Measurements from ENCODE around the gene THAP3.
"Not testable (repeated sequence)": the region's sequence is repeated elsewhere in the genome, so short reads cannot be mapped to it uniquely, and the experiment has no call there.

Gene THAP3

GRCh38 chr1:6596886-6597776 lies 27.5 kb upstream of the THAP3 start:
- Histone ChIP-seq H3K36me3 (ENCODE audit: control insufficient read depth in 4 of 4, insufficient read depth in 4 of 4, low read length in 3 of 4) (peaks cover 7 to 69% (median 53%) of the 10 kb centered on the region in 4 experiments), H3K4me3 (ENCODE audit: control insufficient read depth in 1 of 7, extremely low read depth in 1 of 7, insufficient read depth in 4 of 7, low read depth in 2 of 7, low read length in 6 of 7) (no peak overlapping the region), H3K27ac (ENCODE audit: insufficient read depth in 1 of 2, low read depth in 1 of 2, low read length in 2 of 2, poor library complexity in 1 of 2, severe bottlenecking in 2 of 2) (no peak overlapping the region), H3K4me1 (ENCODE audit: control extremely low read depth in 1 of 4, control insufficient read depth in 4 of 4, insufficient read depth in 4 of 4, low read length in 3 of 4) (peaks cover 7 to 54% (median 48%) of the 10 kb centered on the region in 4 experiments), H3K27me3 (replicated peaks in 2 of 5; ENCODE audit: control insufficient read depth in 4 of 5, insufficient read depth in 5 of 5, low read length in 4 of 5) (no peaks in the 10 kb centered on the region), H3K9me3 (ENCODE audit: control extremely low read depth in 1 of 5, control insufficient read depth in 4 of 5, insufficient read depth in 2 of 5, low read depth in 1 of 5, low read length in 4 of 5) (no peaks in the 10 kb centered on the region)
- ChIA-PET CTCF (interaction anchor here (0.9 to 1.9 kb wide), 3 partner anchors 8 to 38 kb away, joined by 3 to 12 read pairs (median 4); no protein-coding TSS in a partner anchor), POLR2A (no interaction called here)
- 100% methylated on average over 12 of the region's 15 CpGs for WGBS (ENCODE audit: insufficient coverage)
- DNase-seq, result no peak

GRCh38 chr1:6597777-6598131 lies 26.9 kb upstream of the THAP3 start:
- peaks cover 7 to 52% (median 46%) of the 10 kb centered on the region in 4 experiments for H3K4me1 ChIP-seq (ENCODE audit: control extremely low read depth in 1 of 4, control insufficient read depth in 4 of 4, insufficient read depth in 4 of 4, low read length in 3 of 4)
- POLR2A ChIA-PET, result no interaction called here

GRCh38 chr1:6599141-6599975 lies 25.3 kb upstream of the THAP3 start:
- H3K27me3 ChIP-seq (replicated peaks in 2 of 5; ENCODE audit: control insufficient read depth in 4 of 5, insufficient read depth in 5 of 5, low read length in 4 of 5), result no peaks in the 10 kb centered on the region
- peak; percentile 60 to 84 (median 80) for DNase-seq
- POLR2A ChIA-PET, result interaction anchor here (0.7 to 1.7 kb wide), 2 partner anchors 18 to 19 kb away, joined by 3 to 8 read pairs; no protein-coding TSS in a partner anchor
- WGBS (ENCODE audit: insufficient coverage), result 79% methylated on average over 26 of the region's 31 CpGs
- CTCF ChIA-PET, result interaction anchor here (0.6 to 6.5 kb wide), 8 partner anchors 10 to 46 kb away, joined by 3 to 48 read pairs (median 4); partner anchors contain the start of gene ZBTB48
- H3K36me3 ChIP-seq (ENCODE audit: control insufficient read depth in 4 of 4, insufficient read depth in 4 of 4, low read length in 3 of 4), result peaks cover 2 to 47% (median 33%) of the 10 kb centered on the region in 4 experiments
- H3K4me3 ChIP-seq (ENCODE audit: control insufficient read depth in 1 of 7, extremely low read depth in 1 of 7, insufficient read depth in 4 of 7, low read depth in 2 of 7, low read length in 6 of 7), result peak overlapping the region in 6 of 7 experiments; percentile 16 to 97 (median 60)
- H3K27ac ChIP-seq (ENCODE audit: insufficient read depth in 1 of 2, low read depth in 1 of 2, low read length in 2 of 2, poor library complexity in 1 of 2, severe bottlenecking in 2 of 2), result peak overlapping the region; percentile 25 to 66
- H3K4me1 ChIP-seq (ENCODE audit: control extremely low read depth in 1 of 4, control insufficient read depth in 4 of 4, insufficient read depth in 4 of 4, low read length in 3 of 4), result peaks cover 10 to 59% (median 55%) of the 10 kb centered on the region in 4 experiments
- no peaks in the 10 kb centered on the region for H3K9me3 ChIP-seq (ENCODE audit: control extremely low read depth in 1 of 5, control insufficient read depth in 4 of 5, insufficient read depth in 2 of 5, low read depth in 1 of 5, low read length in 4 of 5)

More at GRCh38 chr1:6597777-6598131, 26.9 kb upstream of the THAP3 start:
- WGBS (ENCODE audit: insufficient coverage), result 97% methylated on average over 6 of the region's 6 CpGs
- CTCF ChIA-PET, result interaction anchor here (0.9 to 1.9 kb wide), 3 partner anchors 9 to 37 kb away, joined by 3 to 12 read pairs (median 4); no protein-coding TSS in a partner anchor
- Histone ChIP-seq H3K36me3 (ENCODE audit: control insufficient read depth in 4 of 4, insufficient read depth in 4 of 4, low read length in 3 of 4) (peaks cover 7 to 63% (median 47%) of the 10 kb centered on the region in 4 experiments), H3K4me3 (ENCODE audit: control insufficient read depth in 1 of 7, extremely low read depth in 1 of 7, insufficient read depth in 4 of 7, low read depth in 2 of 7, low read length in 6 of 7) (no peak overlapping the region), H3K9me3 (ENCODE audit: control extremely low read depth in 1 of 5, control insufficient read depth in 4 of 5, insufficient read depth in 2 of 5, low read depth in 1 of 5, low read length in 4 of 5) (no peaks in the 10 kb centered on the region), H3K27ac (ENCODE audit: insufficient read depth in 1 of 2, low read depth in 1 of 2, low read length in 2 of 2, poor library complexity in 1 of 2, severe bottlenecking in 2 of 2) (no peak overlapping the region), H3K27me3 (replicated peaks in 2 of 5; ENCODE audit: control insufficient read depth in 4 of 5, insufficient read depth in 5 of 5, low read length in 4 of 5) (no peaks in the 10 kb centered on the region)
- DNase-seq, result no peak

- H3K27ac ChIP-seq (ENCODE audit: insufficient read depth in 1 of 2, low read depth in 1 of 2, low read length in 2 of 2, poor library complexity in 1 of 2, severe bottlenecking in 2 of 2), result peak overlapping the region in 1 of 2 experiments; percentile 87
- ChIA-PET CTCF (interaction anchor here (0.6 to 6.5 kb wide), 8 partner anchors 10 to 47 kb away, joined by 3 to 48 read pairs (median 4); partner anchors contain the start of gene ZBTB48), POLR2A (interaction anchor here (0.7 to 1.7 kb wide), 2 partner anchors 18 to 19 kb away, joined by 3 to 8 read pairs; no protein-coding TSS in a partner anchor)
- WGBS (ENCODE audit: insufficient coverage), result 20% methylated on average over 6 of the region's 8 CpGs
- H3K4me1 ChIP-seq (ENCODE audit: control extremely low read depth in 1 of 4, control insufficient read depth in 4 of 4, insufficient read depth in 4 of 4, low read length in 3 of 4), result peaks cover 10 to 61% (median 57%) of the 10 kb centered on the region in 4 experiments
- peaks cover 1 to 41% (median 30%) of the 10 kb centered on the region in 4 experiments for H3K36me3 ChIP-seq (ENCODE audit: control insufficient read depth in 4 of 4, insufficient read depth in 4 of 4, low read length in 3 of 4)
- not testable (repeated sequence) for DNase-seq; H3K27me3 ChIP-seq (replicated peaks in 2 of 5; ENCODE audit: control insufficient read depth in 4 of 5, insufficient read depth in 5 of 5, low read length in 4 of 5); H3K9me3 ChIP-seq (ENCODE audit: control extremely low read depth in 1 of 5, control insufficient read depth in 4 of 5, insufficient read depth in 2 of 5, low read depth in 1 of 5, low read length in 4 of 5)
- H3K4me3 ChIP-seq (ENCODE audit: control insufficient read depth in 1 of 7, extremely low read depth in 1 of 7, insufficient read depth in 4 of 7, low read depth in 2 of 7, low read length in 6 of 7), result peak overlapping the region; percentile 72 to 97 (median 89)
Observed at GRCh38 chr1:6599991-6600390, 24.7 kb upstream of the THAP3 start.

- peaks cover 10 to 60% (median 56%) of the 10 kb centered on the region in 4 experiments for H3K4me1 ChIP-seq (ENCODE audit: control extremely low read depth in 1 of 4, control insufficient read depth in 4 of 4, insufficient read depth in 4 of 4, low read length in 3 of 4)
- H3K27ac ChIP-seq (ENCODE audit: insufficient read depth in 1 of 2, low read depth in 1 of 2, low read length in 2 of 2, poor library complexity in 1 of 2, severe bottlenecking in 2 of 2), result peak overlapping the region; percentile 22 to 87
- H3K9me3 ChIP-seq (ENCODE audit: control extremely low read depth in 1 of 5, control insufficient read depth in 4 of 5, insufficient read depth in 2 of 5, low read depth in 1 of 5, low read length in 4 of 5), result no peaks in the 10 kb centered on the region
- DNase-seq, result no peak
- 16% methylated on average over 9 of the region's 10 CpGs for WGBS (ENCODE audit: insufficient coverage)
- peak overlapping the region; percentile 72 to 97 (median 89) for H3K4me3 ChIP-seq (ENCODE audit: control insufficient read depth in 1 of 7, extremely low read depth in 1 of 7, insufficient read depth in 4 of 7, low read depth in 2 of 7, low read length in 6 of 7)
- H3K27me3 ChIP-seq (replicated peaks in 2 of 5; ENCODE audit: control insufficient read depth in 4 of 5, insufficient read depth in 5 of 5, low read length in 4 of 5), result no peaks in the 10 kb centered on the region
- ChIA-PET CTCF (interaction anchor here (1.0 to 6.5 kb wide), 8 partner anchors 11 to 43 kb away, joined by 3 to 48 read pairs (median 4); partner anchors contain the start of gene ZBTB48), POLR2A (interaction anchor here (0.7 to 1.7 kb wide), 3 partner anchors 9 to 20 kb away, joined by 3 to 8 read pairs (median 5); no protein-coding TSS in a partner anchor)
- H3K36me3 ChIP-seq (ENCODE audit: control insufficient read depth in 4 of 4, insufficient read depth in 4 of 4, low read length in 3 of 4), result peaks cover 0 to 35% (median 25%) of the 10 kb centered on the region in 4 experiments
Observed at GRCh38 chr1:6600410-6601048, 24.1 kb upstream of the THAP3 start.

Data from common myeloid progenitor, CD34-positive (primary cell).